ENCODE results near the gene GNPTG.

Gene GNPTG

DNA sequence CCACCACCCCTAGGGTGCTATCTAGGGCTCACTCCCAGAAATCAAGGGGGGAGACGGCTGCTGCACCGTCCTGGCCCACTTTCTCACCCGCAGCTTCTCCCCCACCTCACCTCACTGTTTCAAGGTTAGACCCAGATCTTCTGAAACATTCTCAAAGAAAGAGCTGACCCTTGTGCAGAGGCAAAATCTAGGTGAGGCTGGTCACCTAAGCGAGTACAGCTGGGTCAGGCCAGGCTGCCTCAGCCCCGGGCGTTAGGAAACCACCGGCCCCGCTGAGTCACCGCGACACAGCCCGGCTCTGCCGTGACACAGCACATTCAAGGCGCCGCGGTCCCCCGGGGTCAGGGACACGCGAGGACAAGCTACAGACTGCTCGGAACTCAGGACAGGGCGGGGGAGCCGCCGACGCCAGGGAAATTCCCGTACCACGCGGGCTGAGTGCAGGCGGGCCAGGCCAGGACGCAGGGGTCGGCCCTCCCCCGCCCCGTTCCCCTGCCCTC is 27.1 kb downstream of the GNPTG start:
- Histone ChIP-seq H3K4me1 (ENCODE audit: control insufficient read depth in 1 of 2, insufficient read depth in 2 of 2, low read length in 2 of 2) (peaks cover 0 to 14% of the 10 kb centered on the region in 2 donors), H3K9me3 (ENCODE audit: control insufficient read depth in 1 of 2, low read length in 2 of 2) (no peaks in the 10 kb centered on the region), H3K36me3 (ENCODE audit: control insufficient read depth in 1 of 2, insufficient read depth in 2 of 2, low read length in 2 of 2) (peaks cover 0 to 22% of the 10 kb centered on the region in 2 donors), H3K27me3 (ENCODE audit: low read depth, low read length) (no peaks in the 10 kb centered on the region), H3K4me3 (ENCODE audit: low read depth in 1 of 2, low read length in 2 of 2) (peak overlapping the region; percentile 11 to 60), H3K27ac (ENCODE audit: low read length) (no peak overlapping the region)

DNA sequence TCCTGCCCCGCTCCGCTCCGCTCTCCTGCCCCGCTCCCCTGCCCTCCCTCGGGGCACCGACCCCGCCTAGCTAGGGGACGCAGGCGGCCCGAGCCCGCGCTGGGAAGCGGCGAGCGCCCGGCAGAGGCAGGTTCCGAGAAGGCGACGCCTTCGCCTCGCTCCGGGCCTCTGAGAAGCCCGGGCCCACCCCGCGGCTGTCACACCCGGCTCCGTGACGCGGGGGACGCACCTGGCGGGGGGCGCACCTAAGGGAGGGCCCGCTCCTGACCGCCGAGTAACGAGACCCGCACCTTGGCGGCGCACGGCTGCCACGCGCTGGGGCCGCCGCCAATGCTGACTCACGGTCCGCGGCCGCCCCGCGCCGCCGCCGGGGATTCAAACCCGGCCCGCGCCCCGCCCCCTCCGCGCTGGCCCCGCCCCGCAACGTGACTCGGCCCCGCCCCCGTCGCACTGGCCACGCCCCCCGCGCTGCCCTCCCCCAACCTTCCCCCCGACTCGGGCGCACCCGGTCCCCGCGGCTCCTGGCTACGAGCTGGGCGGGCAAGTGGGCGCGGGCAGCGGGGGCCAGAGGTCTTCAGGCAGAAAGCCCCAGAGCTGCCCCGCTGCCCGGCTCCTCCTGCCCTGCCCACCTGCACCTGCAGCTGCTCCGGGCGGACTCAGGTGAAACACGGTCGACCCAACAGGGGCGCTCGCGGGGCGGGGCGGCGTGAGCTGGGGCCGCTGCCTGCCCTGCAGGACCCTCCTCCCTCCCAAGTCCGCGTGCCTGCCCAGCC is 27.8 kb downstream of the GNPTG start:
- H3K4me3 ChIP-seq (ENCODE audit: low read depth in 1 of 2, low read length in 2 of 2): peak overlapping the region; percentile 11 to 60
- no peaks in the 10 kb centered on the region for H3K9me3 ChIP-seq (ENCODE audit: control insufficient read depth in 1 of 2, low read length in 2 of 2)
- H3K4me1 ChIP-seq (ENCODE audit: control insufficient read depth in 1 of 2, insufficient read depth in 2 of 2, low read length in 2 of 2): peaks cover 0 to 14% of the 10 kb centered on the region in 2 donors
- H3K36me3 ChIP-seq (ENCODE audit: control insufficient read depth in 1 of 2, insufficient read depth in 2 of 2, low read length in 2 of 2): peaks cover 0 to 18% of the 10 kb centered on the region in 2 donors
- H3K27ac ChIP-seq (ENCODE audit: low read length): no peak overlapping the region
- H3K27me3 ChIP-seq (ENCODE audit: low read depth, low read length): no peaks in the 10 kb centered on the region

DNA sequence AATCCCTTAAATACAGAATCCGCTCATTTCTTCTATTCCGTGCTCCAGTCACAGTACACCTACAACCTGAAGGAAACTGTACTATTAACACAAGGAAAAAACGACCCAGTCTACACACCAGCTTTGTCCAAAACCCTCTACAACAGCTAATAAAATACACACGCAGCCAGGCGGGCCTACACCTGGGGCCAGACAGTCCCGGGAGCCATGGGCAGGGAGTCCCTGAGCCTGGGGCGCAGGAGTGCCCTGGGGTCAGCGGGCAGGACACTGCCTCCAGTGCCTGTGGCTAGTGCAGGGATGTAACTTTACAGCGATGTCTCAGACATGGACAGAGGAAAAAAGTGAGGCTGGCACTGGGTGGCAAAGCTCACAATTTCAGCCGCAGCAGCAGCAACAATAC is 28.5 kb downstream of the GNPTG start:
- Histone ChIP-seq H3K9me3 (ENCODE audit: control insufficient read depth in 1 of 2, low read length in 2 of 2) (no peaks in the 10 kb centered on the region), H3K36me3 (ENCODE audit: control insufficient read depth in 1 of 2, insufficient read depth in 2 of 2, low read length in 2 of 2) (peaks cover 3 to 17% of the 10 kb centered on the region in 2 donors), H3K27me3 (ENCODE audit: low read depth, low read length) (no peaks in the 10 kb centered on the region), H3K4me3 (ENCODE audit: low read depth in 1 of 2, low read length in 2 of 2) (peak overlapping the region in 1 of 2 donors; percentile 8), H3K27ac (ENCODE audit: low read length) (no peak overlapping the region), H3K4me1 (ENCODE audit: control insufficient read depth in 1 of 2, insufficient read depth in 2 of 2, low read length in 2 of 2) (peaks cover 0 to 14% of the 10 kb centered on the region in 2 donors)

DNA sequence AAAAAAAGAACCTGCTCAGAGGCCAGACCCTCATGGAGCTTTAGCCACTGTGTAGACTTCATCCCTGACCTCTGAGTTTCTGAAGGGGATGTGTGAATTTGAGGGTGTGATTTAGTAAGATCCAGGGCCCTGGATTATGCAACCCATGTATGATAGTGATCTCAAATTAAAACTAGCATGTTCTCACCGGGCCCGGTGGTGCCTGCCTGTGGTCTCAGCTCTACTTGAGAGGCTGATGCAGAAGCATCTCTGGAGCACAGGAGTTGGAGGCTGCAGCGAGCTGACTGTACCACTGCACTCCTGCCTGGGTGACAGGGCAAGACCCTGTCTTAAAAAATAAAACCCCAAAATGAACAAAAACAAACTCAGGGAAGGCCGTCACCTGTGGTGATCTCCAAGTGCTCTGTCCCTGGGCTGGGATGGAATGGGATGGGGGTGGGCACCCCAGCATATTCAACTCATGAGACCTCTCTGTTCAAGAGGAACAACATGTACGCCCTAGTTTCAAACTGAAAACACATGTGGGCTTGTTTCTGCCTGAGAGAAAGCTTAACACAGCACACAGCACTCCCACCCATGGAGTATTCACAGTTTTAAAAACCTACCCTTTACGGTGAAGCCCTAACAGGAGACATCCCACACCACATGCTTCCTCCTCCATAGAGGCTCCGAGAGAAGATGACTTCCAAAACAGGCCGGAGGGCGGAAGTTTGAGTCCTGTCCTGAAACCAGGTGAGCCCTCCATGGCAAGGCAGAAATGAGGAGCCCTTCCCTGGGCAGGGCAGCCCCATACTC is 30.1 kb downstream of the GNPTG start:
- Histone ChIP-seq H3K36me3 (ENCODE audit: control insufficient read depth in 1 of 2, insufficient read depth in 2 of 2, low read length in 2 of 2) (peaks cover 3 to 17% of the 10 kb centered on the region in 2 donors), H3K9me3 (ENCODE audit: control insufficient read depth in 1 of 2, low read length in 2 of 2) (no peaks in the 10 kb centered on the region), H3K4me3 (ENCODE audit: low read depth in 1 of 2, low read length in 2 of 2) (no peak overlapping the region), H3K4me1 (ENCODE audit: control insufficient read depth in 1 of 2, insufficient read depth in 2 of 2, low read length in 2 of 2) (peaks cover 0 to 14% of the 10 kb centered on the region in 2 donors), H3K27ac (ENCODE audit: low read length) (no peak overlapping the region), H3K27me3 (ENCODE audit: low read depth, low read length) (no peaks in the 10 kb centered on the region)

DNA sequence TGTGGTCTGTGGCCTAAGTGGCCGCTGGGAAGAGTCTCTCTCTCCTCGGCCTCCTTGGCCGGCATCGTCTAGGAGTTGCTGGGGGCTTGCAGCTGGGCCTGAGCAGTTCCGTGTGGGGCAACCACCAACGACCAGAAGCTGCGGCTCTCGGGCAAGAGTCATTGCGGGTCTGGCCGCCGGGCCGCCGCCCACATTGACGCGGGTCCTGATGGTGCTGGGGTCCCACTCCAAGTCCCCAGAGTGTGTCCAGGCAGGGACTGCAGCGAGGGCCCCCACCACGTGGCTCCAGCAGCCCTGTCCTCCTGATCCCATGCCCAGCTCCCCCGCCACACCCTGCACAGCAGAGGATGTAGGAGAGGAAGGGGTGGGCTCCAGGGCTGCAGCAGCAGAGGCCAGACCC is 31.8 kb downstream of the GNPTG start:
- Histone ChIP-seq H3K27ac (ENCODE audit: low read length) (no peak overlapping the region), H3K36me3 (ENCODE audit: control insufficient read depth in 1 of 2, insufficient read depth in 2 of 2, low read length in 2 of 2) (peaks cover 3 to 33% of the 10 kb centered on the region in 2 donors), H3K27me3 (ENCODE audit: low read depth, low read length) (no peaks in the 10 kb centered on the region), H3K9me3 (ENCODE audit: control insufficient read depth in 1 of 2, low read length in 2 of 2) (no peaks in the 10 kb centered on the region), H3K4me1 (ENCODE audit: control insufficient read depth in 1 of 2, insufficient read depth in 2 of 2, low read length in 2 of 2) (peaks cover 0 to 8% of the 10 kb centered on the region in 2 donors), H3K4me3 (ENCODE audit: low read depth in 1 of 2, low read length in 2 of 2) (no peak overlapping the region)

DNA sequence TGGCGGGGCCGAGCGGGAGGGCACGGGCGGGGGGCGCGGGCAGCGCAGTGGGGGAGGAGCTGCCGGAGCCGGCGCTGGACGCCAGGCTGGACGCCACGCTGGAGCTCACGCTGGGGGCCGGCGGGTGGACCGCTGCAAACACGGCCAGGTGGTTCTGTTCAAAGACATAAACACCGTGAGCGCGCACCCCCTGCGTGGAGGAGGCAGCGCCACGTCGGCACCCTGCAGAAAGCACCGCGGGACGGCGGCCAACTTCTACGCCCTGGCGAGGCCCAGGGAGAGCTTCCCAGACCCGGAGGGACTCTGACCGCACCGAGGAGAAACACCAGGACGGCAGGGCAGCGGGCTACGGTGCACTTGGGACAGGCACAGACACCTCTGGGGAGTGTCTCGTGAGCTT is 33.5 kb downstream of the GNPTG start:
- Histone ChIP-seq H3K27me3 (ENCODE audit: low read depth, low read length) (no peaks in the 10 kb centered on the region), H3K4me3 (ENCODE audit: low read depth in 1 of 2, low read length in 2 of 2) (no peak overlapping the region), H3K36me3 (ENCODE audit: control insufficient read depth in 1 of 2, insufficient read depth in 2 of 2, low read length in 2 of 2) (peaks cover 3 to 48% of the 10 kb centered on the region in 2 donors), H3K27ac (ENCODE audit: low read length) (no peak overlapping the region), H3K4me1 (ENCODE audit: control insufficient read depth in 1 of 2, insufficient read depth in 2 of 2, low read length in 2 of 2) (no peaks in the 10 kb centered on the region), H3K9me3 (ENCODE audit: control insufficient read depth in 1 of 2, low read length in 2 of 2) (no peaks in the 10 kb centered on the region)

DNA sequence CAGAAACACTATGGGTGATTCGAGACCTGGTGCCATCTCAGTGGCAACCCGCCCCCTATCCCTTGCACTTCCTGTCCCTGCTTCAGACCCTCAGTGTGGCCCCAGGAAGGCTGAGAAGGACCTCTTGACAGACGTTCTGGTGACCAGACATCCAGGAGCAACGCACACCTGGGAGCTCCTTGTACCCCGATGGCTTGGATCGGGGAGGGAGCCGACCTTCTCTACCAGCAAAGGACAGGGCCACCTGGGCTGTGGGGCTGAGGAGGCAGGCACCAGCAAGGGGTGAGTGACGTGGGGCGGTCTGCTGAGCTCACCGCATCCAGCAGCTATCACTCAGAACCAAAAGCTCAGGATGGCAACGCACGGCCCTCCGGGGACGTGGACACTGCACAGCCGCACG is 35.6 kb downstream of the GNPTG start:
- H3K27ac ChIP-seq (ENCODE audit: low read length): no peak overlapping the region
- no peaks in the 10 kb centered on the region for H3K4me1 ChIP-seq (ENCODE audit: control insufficient read depth in 1 of 2, insufficient read depth in 2 of 2, low read length in 2 of 2)
- H3K27me3 ChIP-seq (ENCODE audit: low read depth, low read length): no peaks in the 10 kb centered on the region
- H3K4me3 ChIP-seq (ENCODE audit: low read depth in 1 of 2, low read length in 2 of 2): no peak overlapping the region
- peaks cover 3 to 65% of the 10 kb centered on the region in 2 donors for H3K36me3 ChIP-seq (ENCODE audit: control insufficient read depth in 1 of 2, insufficient read depth in 2 of 2, low read length in 2 of 2)
- no peaks in the 10 kb centered on the region for H3K9me3 ChIP-seq (ENCODE audit: control insufficient read depth in 1 of 2, low read length in 2 of 2)

DNA sequence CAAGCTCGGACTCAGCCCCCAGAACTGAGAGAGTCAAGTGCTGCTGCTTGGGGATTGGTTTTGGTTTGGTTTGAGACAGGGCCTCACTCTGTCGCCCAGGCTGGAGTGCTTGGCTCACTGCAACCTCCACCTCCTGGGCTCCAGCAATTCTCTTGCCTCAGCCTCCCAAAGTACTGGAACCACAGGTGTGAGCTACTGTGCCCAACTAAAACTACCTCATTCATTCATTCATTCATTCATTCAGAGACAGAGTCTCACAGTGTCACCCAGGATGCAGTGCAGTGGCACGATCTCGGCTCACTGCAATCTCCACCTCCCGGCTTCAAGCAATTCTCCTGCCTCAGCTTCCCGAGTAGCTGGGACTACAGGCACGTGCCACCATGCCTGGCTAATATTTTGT is 38.0 kb downstream of the GNPTG start:
- no peaks in the 10 kb centered on the region for H3K27me3 ChIP-seq (ENCODE audit: low read depth, low read length)
- no peaks in the 10 kb centered on the region for H3K4me1 ChIP-seq (ENCODE audit: control insufficient read depth in 1 of 2, insufficient read depth in 2 of 2, low read length in 2 of 2)
- peaks cover 3 to 81% of the 10 kb centered on the region in 2 donors for H3K36me3 ChIP-seq (ENCODE audit: control insufficient read depth in 1 of 2, insufficient read depth in 2 of 2, low read length in 2 of 2)
- no peak overlapping the region for H3K4me3 ChIP-seq (ENCODE audit: low read depth in 1 of 2, low read length in 2 of 2)
- no peaks in the 10 kb centered on the region for H3K9me3 ChIP-seq (ENCODE audit: control insufficient read depth in 1 of 2, low read length in 2 of 2)
- no peak overlapping the region for H3K27ac ChIP-seq (ENCODE audit: low read length)

DNA sequence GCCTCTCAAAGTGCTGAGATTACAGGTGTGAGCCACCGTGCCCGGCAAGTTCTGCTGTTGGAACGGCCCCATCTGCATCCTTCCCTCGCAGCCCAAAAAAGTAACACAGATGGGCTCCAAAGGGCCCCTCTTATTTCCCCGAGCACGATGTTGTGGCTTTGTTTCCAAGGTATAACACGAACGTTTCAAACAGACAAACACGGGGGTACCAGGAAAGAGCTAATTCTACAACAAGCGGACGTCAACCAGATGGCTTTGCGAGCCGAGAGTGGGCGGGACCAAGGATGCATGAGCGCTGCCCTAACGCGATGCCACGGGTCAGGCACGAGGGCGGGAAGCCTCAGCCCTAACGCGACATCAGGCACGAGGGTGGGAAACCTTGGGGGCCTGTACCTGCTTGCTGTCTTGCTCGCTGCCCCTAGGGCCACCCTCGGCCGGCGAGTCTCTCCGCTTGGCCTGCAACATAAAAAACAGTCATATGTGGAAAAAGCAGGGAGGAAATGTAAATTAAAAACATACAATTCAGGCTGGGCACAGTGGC is 38.6 kb downstream of the GNPTG start:
- H3K4me3 ChIP-seq (ENCODE audit: low read depth in 1 of 2, low read length in 2 of 2): no peak overlapping the region
- no peaks in the 10 kb centered on the region for H3K9me3 ChIP-seq (ENCODE audit: control insufficient read depth in 1 of 2, low read length in 2 of 2)
- H3K27ac ChIP-seq (ENCODE audit: low read length): no peak overlapping the region
- H3K36me3 ChIP-seq (ENCODE audit: control insufficient read depth in 1 of 2, insufficient read depth in 2 of 2, low read length in 2 of 2): peaks cover 0 to 76% of the 10 kb centered on the region in 2 donors
- H3K27me3 ChIP-seq (ENCODE audit: low read depth, low read length): no peaks in the 10 kb centered on the region
- H3K4me1 ChIP-seq (ENCODE audit: control insufficient read depth in 1 of 2, insufficient read depth in 2 of 2, low read length in 2 of 2): no peaks in the 10 kb centered on the region

DNA sequence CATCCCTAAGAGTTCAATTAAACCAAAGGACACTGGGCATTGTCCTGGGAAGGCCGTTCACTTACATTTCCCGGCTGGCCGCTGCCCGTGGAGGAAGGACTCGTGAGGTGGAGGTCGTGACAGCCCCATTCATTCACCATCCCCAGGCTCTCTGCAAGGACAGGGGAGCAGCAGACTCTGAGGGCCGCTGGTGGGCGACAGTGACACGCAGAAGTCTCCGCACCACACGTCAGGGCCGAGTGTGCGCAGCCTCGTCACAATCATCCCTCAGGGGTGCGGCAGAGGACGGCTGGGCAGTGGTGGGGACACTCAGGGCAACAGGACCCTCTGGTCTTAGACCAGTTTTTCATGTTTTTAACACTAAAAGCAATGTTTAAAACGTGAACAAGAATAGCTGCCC is 41.1 kb downstream of the GNPTG start:
- no peaks in the 10 kb centered on the region for H3K9me3 ChIP-seq (ENCODE audit: control insufficient read depth in 1 of 2, low read length in 2 of 2)
- H3K27me3 ChIP-seq (ENCODE audit: low read depth, low read length): no peaks in the 10 kb centered on the region
- no peak overlapping the region for H3K27ac ChIP-seq (ENCODE audit: low read length)
- H3K4me3 ChIP-seq (ENCODE audit: low read depth in 1 of 2, low read length in 2 of 2): no peak overlapping the region
- H3K4me1 ChIP-seq (ENCODE audit: control insufficient read depth in 1 of 2, insufficient read depth in 2 of 2, low read length in 2 of 2): no peaks in the 10 kb centered on the region
- H3K36me3 ChIP-seq (ENCODE audit: control insufficient read depth in 1 of 2, insufficient read depth in 2 of 2, low read length in 2 of 2): peaks cover 0 to 74% of the 10 kb centered on the region in 2 donors

DNA sequence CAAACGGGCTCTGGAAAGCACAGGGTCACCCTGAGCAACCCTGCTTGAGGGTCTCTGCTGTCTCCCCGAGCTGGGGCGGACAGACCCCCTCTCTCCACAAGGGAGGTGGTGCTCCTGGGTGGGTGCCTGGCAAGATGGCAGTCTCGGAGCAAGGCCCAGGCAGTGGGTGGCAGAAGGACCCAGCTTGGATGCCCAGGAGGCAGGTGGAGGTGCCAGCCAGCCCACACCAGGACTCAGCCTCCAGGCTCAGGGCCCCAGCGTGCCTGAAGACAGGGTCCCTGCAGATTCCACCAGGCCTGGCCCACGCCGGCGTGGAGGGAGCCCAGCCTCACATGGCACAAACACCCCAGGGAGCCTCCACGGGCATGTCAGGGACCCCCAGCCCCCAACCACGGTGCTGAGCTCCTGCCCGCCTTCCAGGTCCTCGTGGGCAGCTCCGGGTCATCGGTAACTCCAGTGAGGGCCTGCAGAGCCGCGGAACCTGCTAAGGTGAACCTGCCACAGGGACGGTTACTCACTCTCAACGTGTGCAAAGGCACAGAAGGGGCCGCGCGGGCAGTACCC is 42.0 kb downstream of the GNPTG start:
- no peaks in the 10 kb centered on the region for H3K4me1 ChIP-seq (ENCODE audit: control insufficient read depth in 1 of 2, insufficient read depth in 2 of 2, low read length in 2 of 2)
- H3K36me3 ChIP-seq (ENCODE audit: control insufficient read depth in 1 of 2, insufficient read depth in 2 of 2, low read length in 2 of 2): peaks cover 0 to 74% of the 10 kb centered on the region in 2 donors
- H3K4me3 ChIP-seq (ENCODE audit: low read depth in 1 of 2, low read length in 2 of 2): no peak overlapping the region

More for the DNA sequence above, 42.0 kb downstream of the GNPTG start:
- Histone ChIP-seq H3K27me3 (ENCODE audit: low read depth, low read length) (no peaks in the 10 kb centered on the region), H3K27ac (ENCODE audit: low read length) (no peak overlapping the region), H3K9me3 (ENCODE audit: control insufficient read depth in 1 of 2, low read length in 2 of 2) (no peaks in the 10 kb centered on the region)

Data from muscle layer of duodenum (tissue), 2 donors.